GM23338 (cell line): Measurements from ENCODE around the gene KAZALD1. TPM values are rescaled to one million over a fixed set of nuclear protein-coding genes. Genes with fewer than 3 reads are reported as not detected.

Experiments used
- ATAC-seq: fragments of 200-7000 bp; cut with Tn5 transposase; 3 replicates; pipeline ENCODE4 v1.9.1; 2020
- DNase-seq: peaks from one replicate; pipeline ENCODE4 v3.0.0-alpha.2; 2015; ENCODE audit warnings: low spot score
- H2AFZ ChIP-seq: fragments of 200-600 bp; sonication (generic); 2 replicates; pipeline ENCODE4 v1.8.0; 2016; ENCODE audit warnings: antibody characterized with exemption, mild to moderate bottlenecking, moderate library complexity
- H3F3A ChIP-seq: fragments of 200-600 bp; sonication (generic); replicated peaks from 2 replicates; pipeline ENCODE4 v1.8.0; 2017; ENCODE audit warnings: antibody characterized with exemption, mixed run types, low read depth
- H3K27ac ChIP-seq: fragments of 200-600 bp; sonication (generic); 2 replicates; pipeline ENCODE4 v1.6.1; 2016; ENCODE audit warnings: low read depth
- H3K27me3 ChIP-seq: fragments of 200-600 bp; sonication (generic); 2 replicates; pipeline ENCODE4 v1.8.0; 2016; ENCODE audit warnings: mild to moderate bottlenecking, mixed run types, moderate library complexity; ENCODE audit not compliant: insufficient read depth
- H3K36me3 ChIP-seq: fragments of 200-600 bp; sonication (generic); 2 replicates; pipeline ENCODE4 v1.8.0; 2016; ENCODE audit warnings: mild to moderate bottlenecking; ENCODE audit not compliant: insufficient read depth
- H3K4me1 ChIP-seq: fragments of 200-600 bp; sonication (generic); 2 replicates; pipeline ENCODE4 v1.8.0; 2016; ENCODE audit warnings: mild to moderate bottlenecking, moderate library complexity; ENCODE audit not compliant: insufficient read depth
- H3K4me2 ChIP-seq: fragments of 200-600 bp; sonication (generic); 2 replicates; pipeline ENCODE4 v1.7.1; 2017; ENCODE audit warnings: mixed run types
- H3K4me3 ChIP-seq: fragments of 200-600 bp; sonication (generic); 2 replicates; pipeline ENCODE4 v1.6.1; 2016; ENCODE audit warnings: mixed run types
- H3K79me2 ChIP-seq: fragments of 200-600 bp; sonication (generic); replicated peaks from 2 replicates; pipeline ENCODE4 v1.8.0; 2017; ENCODE audit warnings: mild to moderate bottlenecking; ENCODE audit not compliant: insufficient read depth
- H3K9me2 ChIP-seq: fragments of 200-600 bp; sonication (generic); 2 replicates; pipeline ENCODE4 v1.8.0; 2017; ENCODE audit not compliant: insufficient read depth
- H4K20me1 ChIP-seq: fragments of 200-600 bp; sonication (generic); replicated peaks from 2 replicates; pipeline ENCODE4 v1.8.0; 2017; ENCODE audit warnings: mild to moderate bottlenecking; ENCODE audit not compliant: insufficient read depth
- H3K27ac Mint-ChIP-seq: 2 replicates; pipeline ENCODE4 v1.8.0; 2020; ENCODE audit warnings: inconsistent platforms, mild to moderate bottlenecking, moderate library complexity, mixed read lengths
- H3K27me3 Mint-ChIP-seq: 3 replicates; pipeline ENCODE4 v1.8.0; 2022; ENCODE audit warnings: low read depth, mild to moderate bottlenecking, moderate library complexity, mixed read lengths, inconsistent platforms; ENCODE audit not compliant: insufficient read depth, poor library complexity
- H3K36me3 Mint-ChIP-seq: 3 replicates; pipeline ENCODE4 v1.8.0; 2021; ENCODE audit warnings: low read depth, mild to moderate bottlenecking, inconsistent platforms, moderate library complexity, mixed read lengths
- H3K4me1 Mint-ChIP-seq: 3 replicates; pipeline ENCODE4 v1.8.0; 2020; ENCODE audit warnings: mild to moderate bottlenecking, inconsistent platforms, mixed read lengths
- H3K4me3 Mint-ChIP-seq: 3 replicates; pipeline ENCODE4 v1.8.0; 2021; ENCODE audit warnings: moderate library complexity, mild to moderate bottlenecking, inconsistent platforms, mixed read lengths
- H3K9me3 Mint-ChIP-seq: 3 replicates; pipeline ENCODE4 v1.8.0; 2020; ENCODE audit warnings: moderate library complexity, mild to moderate bottlenecking, inconsistent platforms, mixed read lengths
- CREB1 ChIP-seq: fragments of 250-450 bp; sonication (Bioruptor Pico); IDR thresholded peaks from 2 replicates; pipeline ENCODE4 v1.5.0; 2020; ENCODE audit warnings: low read depth, mild to moderate bottlenecking, moderate library complexity
- CTCF ChIP-seq, 2 experiments: fragments of 200-600 bp in 1 of 2; sonication (generic) in 1 of 2; conservative IDR thresholded peaks; 2 replicates each; pipeline versions ENCODE4 v1.5.1 to v1.6.1; 2016 to 2017; ENCODE audit warnings: antibody characterized with exemption in 2 of 2, low read depth in 2 of 2, mild to moderate bottlenecking in 2 of 2, moderate library complexity in 1 of 2
- EZH2 ChIP-seq: fragments of 200-600 bp; sonication (generic); IDR thresholded peaks from one replicate; pipeline ENCODE4 v1.8.0; 2017; ENCODE audit warnings: antibody characterized with exemption, mild to moderate bottlenecking, low read depth; ENCODE audit not compliant: unreplicated experiment
- EZH2phosphoT487 ChIP-seq: fragments of 200-600 bp; sonication (generic); IDR thresholded peaks from one replicate; pipeline ENCODE4 v1.8.1; 2018; ENCODE audit warnings: antibody characterized with exemption; ENCODE audit not compliant: unreplicated experiment
- JUNB ChIP-seq: IDR thresholded peaks from one replicate; pipeline ENCODE4 v1.6.1; 2016; ENCODE audit warnings: antibody characterized with exemption; ENCODE audit not compliant: unreplicated experiment
- REST ChIP-seq: IDR thresholded peaks from one replicate; pipeline ENCODE4 v1.6.1; 2018; ENCODE audit warnings: antibody characterized with exemption; ENCODE audit not compliant: unreplicated experiment
- polyA plus RNA-seq: library from polyadenylated mRNA; unstranded; fragments of >200 nt; fragmentation: Nextera tagmentation; extraction: Ambion mirVana; gene quantifications from 2 replicates; pipeline ENCODE4 v1.2.1, GENCODE V29; 2016
- total RNA-seq: library from RNA; depleted of rRNA; stranded (reverse); fragments of >200 nt; shearing (Covaris generic); gene quantifications from 2 replicates; pipeline ENCODE4 v1.2.3, GENCODE V29; 2014
- TF ChIP-seq, protein P1 (sequence below): IDR thresholded peaks from 2 replicates; pipeline ENCODE4 v1.6.1; 2016; ENCODE audit warnings: antibody characterized with exemption

Gene KAZALD1
- total and polyA plus RNA-seq, 2 experiments from 2014 or later: 0.27 to 1.3 TPM

DNA sequence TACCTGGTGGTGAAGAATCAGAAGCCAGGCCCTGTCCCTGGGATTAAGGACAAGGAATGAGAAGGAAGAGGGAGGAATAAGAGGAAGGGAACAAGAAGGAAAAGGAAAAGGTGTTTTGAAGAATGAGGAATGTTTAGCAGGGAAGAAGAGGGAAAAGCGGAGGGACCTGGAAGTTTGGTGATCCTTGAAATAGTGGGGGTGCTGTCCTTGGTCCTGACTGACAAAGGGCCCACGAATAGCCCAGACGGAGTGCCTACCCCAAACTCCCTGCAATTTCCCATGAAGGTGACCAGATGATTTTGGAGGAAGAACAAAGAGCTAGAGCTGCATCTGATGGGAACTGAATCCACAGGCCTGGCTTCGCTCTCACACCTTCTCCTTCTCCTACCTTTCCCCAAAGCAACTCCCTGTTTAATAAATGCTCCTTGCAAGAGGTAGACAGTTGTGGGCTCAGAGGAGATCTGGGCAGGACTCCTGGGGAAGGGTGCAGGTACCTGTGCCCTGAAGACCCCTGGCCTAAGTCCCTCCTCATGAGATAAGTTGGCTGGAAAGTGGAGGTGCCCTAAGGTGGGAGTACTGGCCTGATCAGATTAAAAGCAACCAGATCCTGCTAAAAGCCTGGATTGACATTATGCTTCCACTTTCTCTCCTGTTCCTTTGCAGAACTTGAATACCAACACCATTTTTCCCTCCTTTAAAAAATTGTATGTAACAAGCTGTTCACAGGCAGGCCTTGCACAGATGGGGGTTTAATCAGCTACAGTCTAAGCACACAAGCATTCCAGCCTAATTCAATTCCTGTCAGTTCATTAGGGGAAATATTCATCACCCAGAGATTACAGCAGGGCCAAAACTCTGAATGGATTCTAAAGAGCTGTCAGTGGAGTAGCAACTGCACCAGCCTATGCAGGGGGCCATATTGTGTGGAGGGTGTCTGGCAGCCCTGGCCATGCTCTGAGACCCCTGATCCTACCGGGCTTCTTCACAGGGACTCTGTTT, 19.4 kb downstream of the KAZALD1 start:
- no peaks in the 10 kb centered on the region for H3K79me2 ChIP-seq
- no peaks in the 10 kb centered on the region for H3K36me3 Mint-ChIP-seq
- H3K27me3 Mint-ChIP-seq: peaks cover 16% of the 10 kb centered on the region
- peaks cover 1% of the 10 kb centered on the region; the same call in 2 of the 3 replicates for H3K4me1 Mint-ChIP-seq
- no peak overlapping the region for H3K4me3 Mint-ChIP-seq
- no peak overlapping the region for H3K27ac Mint-ChIP-seq
- no peaks in the 10 kb centered on the region for H3F3A ChIP-seq
- no peak for TF ChIP-seq EZH2phosphoT487
- TF ChIP-seq EZH2: no peak
- TF ChIP-seq JUNB: no peak
- TF ChIP-seq CREB1: no peak
- no peak for TF ChIP-seq CTCF (conservative IDR thresholded peaks at IDR 0.05; ENCODE audit: low read depth in 2 of 2)
- TF ChIP-seq, protein P1, sequence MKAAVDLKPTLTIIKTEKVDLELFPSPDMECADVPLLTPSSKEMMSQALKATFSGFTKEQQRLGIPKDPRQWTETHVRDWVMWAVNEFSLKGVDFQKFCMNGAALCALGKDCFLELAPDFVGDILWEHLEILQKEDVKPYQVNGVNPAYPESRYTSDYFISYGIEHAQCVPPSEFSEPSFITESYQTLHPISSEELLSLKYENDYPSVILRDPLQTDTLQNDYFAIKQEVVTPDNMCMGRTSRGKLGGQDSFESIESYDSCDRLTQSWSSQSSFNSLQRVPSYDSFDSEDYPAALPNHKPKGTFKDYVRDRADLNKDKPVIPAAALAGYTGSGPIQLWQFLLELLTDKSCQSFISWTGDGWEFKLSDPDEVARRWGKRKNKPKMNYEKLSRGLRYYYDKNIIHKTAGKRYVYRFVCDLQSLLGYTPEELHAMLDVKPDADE: no peak
- TF ChIP-seq REST: peak; percentile 89
- no peaks in the 10 kb centered on the region for H3K36me3 ChIP-seq
- no peaks in the 10 kb centered on the region for H3K9me3 Mint-ChIP-seq
- H3K27me3 ChIP-seq: peaks cover 38% of the 10 kb centered on the region; the same call in 1 of the 2 replicates
- no peaks in the 10 kb centered on the region for H3K4me1 ChIP-seq
- no peak overlapping the region for H3K4me2 ChIP-seq
- peak; percentile 84 for DNase-seq
- H3K9me2 ChIP-seq: no peaks in the 10 kb centered on the region
- peak; percentile 87 for ATAC-seq
- H2AFZ ChIP-seq: no peak overlapping the region
- H3K4me3 ChIP-seq: no peak overlapping the region
- H3K27ac ChIP-seq: no peak overlapping the region
- H4K20me1 ChIP-seq: 0 out of 2 replicates have a peak, but pooled peaks cover 4% of the 10 kb centered on the region
